Measurements from ENCODE around the gene FAM174A.
"Not testable (repeated sequence)": the region's sequence is repeated elsewhere in the genome, so short reads cannot be mapped to it uniquely, and the experiment has no call there.

DNA sequence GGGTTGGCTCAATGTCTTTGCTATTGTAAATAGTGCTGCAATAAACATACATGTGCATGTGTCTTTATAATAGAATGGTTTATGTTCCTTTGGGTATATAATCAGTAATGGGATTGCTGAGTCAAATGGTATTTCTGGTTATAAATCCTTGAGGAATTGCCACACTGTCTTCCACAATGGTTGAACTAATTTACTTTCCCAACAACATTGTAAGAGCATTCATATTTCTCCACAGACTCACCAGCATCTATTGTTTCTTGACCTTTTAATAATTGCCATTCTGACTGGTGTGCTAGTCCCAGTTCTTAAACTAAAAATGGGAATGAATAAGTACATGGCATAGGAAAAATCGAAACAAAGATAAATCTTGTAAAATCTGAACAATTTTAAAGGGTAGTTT is 68.8 kb downstream of the FAM174A start:
- not testable (repeated sequence) for TF ChIP-seq POLR2A, POLR2AphosphoS5 (IDR thresholded peaks at IDR 0.05; ENCODE audit: low read depth, low read length)
